ELF-1 (cell line): ENCODE data around the gene PLOD3.
A peak's percentile ranks its signal among the peaks of the same experiment; 100 is the strongest.
"Not testable (repeated sequence)": the region's sequence is repeated elsewhere in the genome, so short reads cannot be mapped to it uniquely, and the experiment has no call there.

ENCODE experiments used
- DNase-seq: peaks from one replicate; pipeline ENCODE4 v3.0.0-alpha.2; 2016; ENCODE audit warnings: low read depth, low spot score

Gene PLOD3

DNA sequence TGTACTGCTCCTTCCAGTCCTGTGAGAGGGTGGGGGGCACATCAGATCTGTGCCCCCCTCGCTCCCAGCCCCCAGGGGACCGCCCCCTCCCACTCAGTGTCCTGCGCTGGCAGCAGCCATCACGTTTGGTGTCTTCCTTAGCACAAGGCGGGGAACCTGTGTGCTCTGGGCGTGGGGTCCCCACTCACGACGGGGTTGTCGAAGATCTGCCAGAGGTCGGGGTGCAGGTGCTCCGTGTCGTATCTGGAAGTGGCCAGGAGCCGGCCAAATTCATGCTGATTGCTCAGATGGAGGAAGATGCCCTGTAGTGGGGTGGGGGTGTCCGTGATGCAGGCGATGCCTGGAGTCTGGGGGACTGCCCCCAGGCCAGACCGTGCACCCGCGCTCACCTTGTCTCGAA is 7.2 kb downstream of the PLOD3 start:
- no peak for DNase-seq

GRCh38 chr7:101208794-101209193 is 8.6 kb downstream of the PLOD3 start:
- no peak for DNase-seq

DNA sequence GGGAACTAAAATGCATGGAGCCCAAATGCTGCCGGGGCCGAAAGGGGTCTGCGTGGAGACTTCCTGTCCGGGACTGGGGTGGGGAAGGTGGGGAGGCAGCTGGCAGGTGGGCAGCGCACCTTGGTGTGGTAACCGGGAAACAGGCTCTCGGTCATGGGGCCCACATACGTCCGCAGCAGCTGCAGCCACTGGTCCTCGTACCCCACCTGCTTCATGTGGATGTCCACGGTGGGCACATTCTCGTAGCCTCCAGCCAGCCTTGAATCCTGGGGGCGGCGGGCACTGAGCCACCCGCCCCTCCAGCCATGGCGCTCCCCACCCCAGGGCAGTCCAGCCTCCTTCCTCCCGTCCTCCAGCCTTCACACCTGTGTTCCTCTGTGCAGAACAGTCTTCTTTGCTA is 9.9 kb downstream of the PLOD3 start:
- DNase-seq: no peak

DNA sequence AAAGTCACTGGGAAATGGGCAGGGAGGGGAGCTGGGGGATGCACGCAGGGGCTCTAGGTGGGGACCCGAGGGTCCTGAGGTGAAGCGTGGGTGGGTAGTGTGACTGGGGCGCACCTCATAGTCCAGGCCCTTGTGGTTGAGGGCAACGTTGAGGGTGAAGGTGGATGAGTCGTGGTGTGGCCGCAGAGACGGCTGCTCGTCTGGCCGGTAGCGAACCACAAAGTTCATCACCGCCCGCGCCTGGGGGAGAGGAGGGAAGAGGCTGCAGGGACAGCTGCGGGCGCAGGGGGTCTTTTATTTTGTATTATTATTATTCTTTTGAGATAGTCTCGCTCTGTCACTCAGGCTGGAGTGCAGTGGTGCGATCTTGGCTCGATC is 10.7 kb downstream of the PLOD3 start:
- no peak for DNase-seq

DNA sequence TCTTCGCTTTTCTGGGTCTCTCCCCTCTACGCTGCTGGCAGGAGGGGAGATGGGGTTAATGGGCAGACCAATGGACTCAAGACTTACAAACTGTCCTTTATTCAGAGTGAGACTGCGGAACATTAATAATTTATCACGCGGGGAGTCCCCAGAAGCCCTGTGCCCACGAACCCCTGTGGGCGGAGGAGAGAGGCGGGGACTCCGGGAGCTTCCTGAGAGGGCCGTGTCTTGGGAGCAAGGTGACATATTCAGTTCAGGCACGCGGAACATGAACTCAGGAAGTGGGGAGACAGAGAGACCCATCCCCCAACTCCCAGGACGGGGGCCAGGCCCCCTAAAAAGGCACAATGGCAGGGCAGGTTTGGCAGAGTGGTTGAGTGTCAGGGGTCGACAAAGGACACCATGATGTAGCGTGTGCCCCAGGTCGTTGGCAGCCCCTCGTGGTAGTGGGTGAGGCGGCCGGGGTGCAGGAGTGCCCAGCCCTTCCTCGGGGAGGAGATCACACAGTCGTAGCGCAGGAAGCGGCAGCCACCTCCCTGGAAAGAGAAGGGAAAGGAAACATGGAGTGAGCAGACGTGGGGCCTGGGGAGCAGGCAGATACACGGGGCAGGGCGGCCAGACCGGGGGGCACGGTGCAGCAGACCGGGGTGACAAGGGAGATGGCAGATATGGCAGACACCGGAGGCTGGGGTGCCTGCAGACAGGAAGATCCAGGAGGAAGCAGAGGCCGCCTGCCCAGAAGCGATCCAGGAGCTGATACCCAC is 11.3 kb downstream of the PLOD3 start:
- DNase-seq: no peak

DNA sequence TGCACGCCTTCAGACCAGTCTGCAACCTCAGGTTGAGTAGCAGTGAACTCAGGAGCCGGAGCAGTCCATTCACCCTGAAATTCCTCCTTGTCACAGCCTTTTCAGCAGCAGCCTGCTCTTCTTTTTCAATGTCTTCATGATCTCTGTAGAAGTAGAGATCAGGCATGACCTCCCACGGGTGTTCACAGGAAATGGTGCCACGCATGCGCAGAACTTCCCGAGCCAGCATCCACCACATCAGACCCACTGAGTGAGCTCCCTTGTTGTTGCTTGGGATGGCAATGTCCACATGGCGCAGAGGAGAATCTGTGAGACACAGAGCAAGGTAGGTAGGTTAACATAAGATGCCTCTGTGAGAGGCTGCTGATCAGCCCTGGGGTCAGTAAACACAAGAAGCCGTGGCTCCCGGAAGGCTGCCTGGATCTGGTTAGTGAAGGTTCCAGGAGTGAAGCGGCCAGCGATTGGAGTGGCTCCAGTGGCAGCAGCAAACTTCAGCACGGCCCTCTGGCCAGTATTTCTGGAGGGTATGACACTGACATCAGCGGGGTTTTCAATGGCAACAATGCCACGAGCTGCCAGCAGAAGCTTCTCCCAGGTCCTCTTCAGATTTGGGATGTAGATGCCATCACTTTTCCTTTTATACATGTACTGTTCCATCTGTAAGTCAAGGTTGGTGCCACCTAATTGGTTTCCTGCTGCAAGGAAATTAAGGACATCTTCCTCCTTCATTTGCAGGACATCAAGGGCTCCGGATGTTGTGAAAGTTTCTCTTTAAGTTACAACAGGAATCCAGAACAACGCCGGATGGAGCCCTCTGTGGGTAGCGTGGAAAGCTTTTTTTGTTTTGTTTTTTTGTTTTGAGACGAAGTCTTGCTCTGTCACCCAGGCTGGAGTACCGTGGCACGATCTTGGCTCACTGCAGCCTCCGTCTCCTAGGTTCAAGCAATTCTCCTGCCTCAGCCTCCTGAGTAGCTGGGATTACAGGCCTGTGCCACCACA is 13.3 kb downstream of the PLOD3 start:
- peak; percentile 78 for DNase-seq

GRCh38 chr7:101202603-101202918 is 14.8 kb downstream of the PLOD3 start:
- DNase-seq: no peak

DNA sequence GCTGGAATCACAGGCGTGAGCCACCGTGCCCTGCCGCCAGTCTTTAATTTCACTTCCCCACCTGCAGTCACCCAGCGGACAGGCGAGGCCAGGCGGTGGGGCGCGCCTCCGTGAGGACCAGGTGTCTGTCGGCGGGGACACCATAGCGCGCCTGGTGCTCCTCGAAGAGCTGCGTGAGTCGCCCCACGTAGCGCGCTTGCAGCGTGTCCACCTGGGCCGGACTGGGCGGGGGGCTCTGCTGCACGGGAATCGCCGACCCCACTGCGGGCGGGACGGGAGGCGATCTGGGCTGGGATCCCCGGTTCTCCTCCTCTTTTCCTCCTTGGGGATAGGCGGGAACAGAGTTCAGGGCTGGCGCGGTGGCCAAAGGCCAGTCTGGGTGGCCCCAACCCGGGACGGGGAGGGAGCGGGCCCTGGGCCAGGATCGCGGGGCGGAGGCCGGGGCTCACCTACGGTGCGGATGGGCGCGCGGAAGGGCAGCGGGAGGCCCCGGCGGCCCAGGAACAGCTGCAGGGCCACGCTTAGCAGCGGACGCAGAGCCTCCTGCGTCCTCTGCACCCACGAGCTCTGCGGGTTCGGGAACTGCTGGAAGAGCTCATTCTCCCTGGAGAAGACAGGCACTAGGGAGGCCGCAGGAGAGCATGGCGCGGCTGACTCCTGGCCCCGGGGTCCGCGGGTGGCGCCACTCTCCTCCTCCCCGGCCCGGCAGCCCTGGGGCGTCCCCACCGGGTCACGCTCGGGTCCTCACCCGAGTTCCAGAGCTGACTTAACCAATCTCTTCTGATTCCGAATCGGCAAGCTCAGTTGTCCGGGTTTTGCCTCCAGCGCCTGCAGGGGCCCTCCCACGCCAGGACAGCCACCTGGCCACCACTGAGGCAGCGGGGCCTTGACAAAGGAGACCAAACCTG is 15.4 kb downstream of the PLOD3 start:
- peak; percentile 41 for DNase-seq

DNA sequence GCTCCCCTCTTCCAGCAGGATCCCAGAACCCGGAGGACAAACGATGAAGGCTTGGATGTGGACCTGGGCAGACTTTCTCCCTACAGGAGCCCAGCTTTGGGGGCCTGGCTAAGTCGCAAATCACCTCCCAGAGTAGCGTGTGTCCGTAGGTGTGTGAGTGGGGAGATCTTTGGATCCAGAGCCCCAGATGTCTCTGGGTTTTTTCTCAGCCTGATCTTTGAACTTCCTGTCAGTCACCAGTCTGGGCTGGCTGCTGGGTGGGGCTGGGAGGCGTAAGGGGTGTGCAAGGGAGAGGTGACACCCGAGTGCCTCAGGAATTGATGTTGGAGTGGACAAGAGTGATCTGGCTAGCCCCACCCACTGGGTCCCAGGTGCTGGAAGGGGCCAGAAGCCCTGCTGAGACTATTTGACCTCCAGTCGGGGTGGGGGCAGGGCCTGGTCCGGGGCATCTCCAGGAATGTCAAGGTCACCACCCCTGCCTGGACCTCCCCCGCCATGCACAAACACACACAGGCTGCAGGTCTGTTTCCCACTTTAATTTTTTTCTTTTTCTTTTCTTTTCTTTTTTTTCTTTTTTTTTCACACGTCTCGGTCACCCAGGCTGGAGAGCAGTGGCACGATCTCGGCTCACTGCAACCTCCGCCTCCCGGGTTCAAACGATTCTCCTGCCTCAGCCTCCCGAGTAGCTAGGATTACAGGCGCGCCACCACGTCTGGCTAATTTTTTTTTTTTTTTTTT is 16.4 kb downstream of the PLOD3 start, which contains the start of gene MOGAT3:
TSS of gene MOGAT3 (minus strand) at position 175 of the 738 bp plus-strand sequence. CDS start 182 bp downstream, outside the sequence.
- DNase-seq: peak; percentile 30

DNA sequence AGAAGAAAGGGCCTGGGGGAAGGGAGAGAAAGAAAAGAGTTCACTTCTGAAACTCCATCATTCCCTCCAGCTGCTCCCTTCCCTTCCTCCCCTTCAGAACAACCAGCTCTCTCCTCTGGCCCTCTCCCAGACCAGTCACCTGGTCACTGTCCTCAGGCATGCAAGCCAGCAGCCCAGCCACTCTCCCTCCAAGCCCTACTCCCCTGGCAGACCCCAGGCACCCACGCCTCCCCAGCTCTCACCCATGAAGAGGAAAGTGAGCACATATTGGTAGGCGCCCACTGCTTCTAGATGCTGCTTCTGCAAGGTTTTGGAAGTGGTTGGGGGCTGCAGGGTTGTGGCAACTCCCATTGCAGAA is 16.9 kb downstream of the PLOD3 start:
- DNase-seq: peak; percentile 51

- not testable (repeated sequence) for DNase-seq
These were observed 17.9 kb downstream of the PLOD3 start for GRCh38 chr7:101199522-101199921.

GRCh38 chr7:101198476-101198875 is 18.9 kb downstream of the PLOD3 start:
- DNase-seq: no peak

- DNase-seq: no peak
These were observed 19.4 kb downstream of the PLOD3 start for GRCh38 chr7:101197991-101198390.

- DNase-seq: no peak
These were observed 21.5 kb downstream of the PLOD3 start for GRCh38 chr7:101195884-101196283.

DNA sequence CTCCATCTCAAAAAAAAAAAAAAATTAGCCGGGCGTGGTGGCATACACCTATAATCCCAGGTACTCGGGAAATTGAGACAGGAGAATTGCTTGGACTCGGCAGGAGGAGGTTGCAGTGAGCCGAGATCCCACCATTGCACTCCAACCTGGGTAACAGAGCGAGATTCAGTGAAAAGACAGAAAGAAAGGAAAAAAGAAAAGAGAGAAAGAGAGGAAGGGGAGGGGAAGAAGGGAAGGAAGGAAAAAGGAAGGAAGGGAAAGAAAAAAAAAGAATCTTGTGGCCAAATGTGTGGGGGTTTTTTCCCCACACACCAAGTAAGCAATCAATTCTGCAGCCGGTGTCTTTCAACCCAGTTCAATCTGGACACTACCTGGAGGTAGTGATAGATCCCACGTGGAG is 28.3 kb downstream of the PLOD3 start:
- no peak for DNase-seq

- no peak for DNase-seq
These were observed 30.4 kb downstream of the PLOD3 start for GRCh38 chr7:101186844-101187428.

DNA sequence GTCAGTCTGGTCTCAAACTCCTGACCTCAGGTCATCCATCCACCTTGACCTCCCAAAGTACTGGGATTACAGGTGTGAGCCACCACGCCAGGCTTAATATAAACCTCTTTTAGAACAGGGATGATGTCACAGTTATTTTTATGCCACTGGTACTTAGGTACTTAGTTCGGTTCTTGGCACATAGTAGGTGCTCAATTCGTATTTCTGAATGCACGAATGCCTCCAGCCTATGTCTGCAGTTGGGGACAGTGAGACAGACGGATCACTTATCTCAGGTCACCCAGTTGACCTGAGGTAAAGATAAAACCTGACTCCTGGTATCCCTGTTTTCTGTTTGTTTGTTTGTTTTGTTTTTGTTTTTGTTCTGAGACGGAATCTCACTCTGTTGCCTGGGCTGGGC is 31.2 kb downstream of the PLOD3 start:
- no peak for DNase-seq

GRCh38 chr7:101185258-101185839 is 32.0 kb downstream of the PLOD3 start:
- DNase-seq: no peak

- no peak for DNase-seq
These were observed 37.1 kb downstream of the PLOD3 start, which contains the start of gene NAT16 for GRCh38 chr7:101180130-101180755. Gene NAT16, minus strand, starts transcription at chr7:101180293. Its CDS starts 5,486 bp downstream, at chr7:101174807.

- no peak for DNase-seq
These were observed 37.7 kb downstream of the PLOD3 start for GRCh38 chr7:101179713-101180112.
